HG03103 (cell line): Measurements from ENCODE around the gene TPH2.

Experiments
- ATAC-seq: cut with Tn5 transposase; IDR thresholded peaks from one replicate; pipeline ENCODE4 v1.9.1; 2021; ENCODE audit warnings: low read depth; ENCODE audit not compliant: unreplicated experiment

TPH2 gene

GRCh38 chr12:72030277-72030676 is 91.6 kb downstream of the TPH2 start:
- no peak for ATAC-seq

DNA sequence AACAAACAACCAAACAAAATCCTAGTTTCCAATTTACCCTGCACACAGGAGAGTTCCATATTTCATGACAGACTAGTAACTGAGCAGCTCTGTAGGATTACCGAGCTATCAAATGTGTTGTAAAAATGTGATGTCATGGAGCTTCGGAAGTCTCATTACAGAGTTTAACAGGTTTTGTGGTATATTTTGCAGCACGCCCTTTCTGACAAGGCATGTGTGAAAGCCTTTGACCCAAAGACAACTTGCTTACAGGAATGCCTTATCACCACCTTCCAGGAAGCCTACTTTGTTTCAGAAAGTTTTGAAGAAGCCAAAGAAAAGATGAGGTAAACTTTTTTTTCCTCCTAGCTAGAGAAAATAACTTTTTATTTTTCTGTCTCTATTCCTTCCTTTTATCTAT is 92.4 kb downstream of the TPH2 start:
- no peak for ATAC-seq

- no peak for ATAC-seq
Measured at GRCh38 chr12:72033991-72034390, 95.3 kb downstream of the TPH2 start.

GRCh38 chr12:72035625-72036024 is 97.0 kb downstream of the TPH2 start:
- ATAC-seq, result no peak

- no peak for ATAC-seq
Measured at GRCh38 chr12:72036393-72036792, 97.7 kb downstream of the TPH2 start.

- no peak for ATAC-seq
Measured at GRCh38 chr12:72037006-72037795, 98.6 kb downstream of the TPH2 start.

DNA sequence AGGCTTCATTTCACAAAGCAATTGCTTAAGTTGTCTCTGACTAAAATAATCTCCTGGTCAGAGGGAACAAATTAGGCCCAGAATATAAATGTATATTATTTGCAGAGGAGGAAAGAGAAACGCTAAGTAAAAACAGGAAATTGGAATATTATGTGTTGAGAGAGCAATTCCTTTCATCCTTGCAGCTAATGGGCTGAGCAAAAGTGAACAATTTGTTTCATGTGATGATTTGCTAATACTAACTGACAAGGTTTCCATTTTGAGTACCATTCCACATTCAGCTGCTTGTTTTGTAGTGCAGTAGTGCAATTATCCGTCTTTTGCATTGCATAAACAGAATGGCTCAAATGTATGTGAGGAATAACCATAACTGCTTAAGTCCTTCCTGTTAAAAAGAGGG is 103.2 kb downstream of the TPH2 start:
- ATAC-seq, result no peak

DNA sequence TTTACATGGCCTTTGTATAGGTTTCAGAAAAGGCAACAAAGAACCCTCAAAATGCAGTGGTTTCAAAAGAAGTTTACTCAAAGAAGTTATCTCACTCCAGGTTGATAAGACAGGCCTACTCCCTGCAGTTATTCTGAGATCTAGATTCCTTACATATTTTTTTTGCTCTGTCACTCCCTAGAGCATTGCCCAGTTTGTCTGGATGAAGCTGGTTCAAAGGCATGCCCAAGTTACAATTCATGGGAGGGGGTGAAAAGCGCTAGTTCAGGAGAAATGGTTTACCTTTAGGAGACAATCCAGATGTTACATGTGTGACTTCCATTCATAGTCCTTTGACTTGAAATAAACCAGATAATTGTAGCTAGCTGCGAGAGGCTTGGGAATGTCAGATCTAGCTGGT is 115.0 kb downstream of the TPH2 start:
- ATAC-seq, result no peak

GRCh38 chr12:72054511-72054910 is 115.9 kb downstream of the TPH2 start:
- no peak for ATAC-seq

GRCh38 chr12:72057330-72057914 is 118.8 kb downstream of the TPH2 start:
- no peak for ATAC-seq

DNA sequence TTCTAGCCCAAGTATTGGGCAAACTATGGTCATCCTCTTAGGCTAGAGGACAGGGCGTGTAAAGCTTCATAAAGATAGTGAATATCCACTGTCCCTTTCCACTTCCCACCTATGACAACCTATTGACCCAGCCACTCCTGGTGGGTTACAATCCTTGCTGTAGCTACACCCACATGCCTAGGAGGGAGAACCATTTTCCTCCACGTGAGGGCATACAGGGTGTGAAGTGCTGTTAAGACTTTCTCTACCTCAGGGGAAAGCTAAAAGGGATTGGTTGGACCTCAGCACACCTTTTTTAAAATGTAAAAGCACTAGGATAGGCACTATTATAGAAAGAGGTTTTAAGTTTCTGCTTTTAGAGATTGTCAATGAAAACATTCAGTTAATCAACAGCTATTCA is 124.4 kb downstream of the TPH2 start:
- ATAC-seq, result no peak

DNA sequence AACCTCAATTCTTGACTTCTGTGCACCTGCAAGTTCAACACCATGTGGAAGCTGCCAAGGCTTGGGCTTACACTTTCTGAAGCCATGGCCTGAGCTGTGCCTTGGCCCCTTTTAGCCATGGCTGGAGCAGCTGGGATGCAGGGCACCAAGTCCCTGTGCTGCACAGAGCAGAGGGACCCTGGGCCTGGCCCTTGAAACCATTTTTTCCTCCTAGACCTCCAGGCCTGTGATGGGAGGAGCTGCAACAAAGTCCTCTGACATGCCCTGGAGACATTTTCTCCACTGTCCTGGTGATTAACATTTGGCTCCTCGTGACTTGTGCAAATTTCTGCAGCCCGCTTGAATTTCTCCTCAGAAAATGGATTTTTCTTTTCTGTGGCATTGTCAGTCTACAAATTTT is 132.4 kb downstream of the TPH2 start:
- ATAC-seq, result no peak

GRCh38 chr12:72072592-72073212 is 134.1 kb downstream of the TPH2 start:
- no peak for ATAC-seq

GRCh38 chr12:72074065-72074464 is 135.4 kb downstream of the TPH2 start:
- ATAC-seq, result no peak

DNA sequence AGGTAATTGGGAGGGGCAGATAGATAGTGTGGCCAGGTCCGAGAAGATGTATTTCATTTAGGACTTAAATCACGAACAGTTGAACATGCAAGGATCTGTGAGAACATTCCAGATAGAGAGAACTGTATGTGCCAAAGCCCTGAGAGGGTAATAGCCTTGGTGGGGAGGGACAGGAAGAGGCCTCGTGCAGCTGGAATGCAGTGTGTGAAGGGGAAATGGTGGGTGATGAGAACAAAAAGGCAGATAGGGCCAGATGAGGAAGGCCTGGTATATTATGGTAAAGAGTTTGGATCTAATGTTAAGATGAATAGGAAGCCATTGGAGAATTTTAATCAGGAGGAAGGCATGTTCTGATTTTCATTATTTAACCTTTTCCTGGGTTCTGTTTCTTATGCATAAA is 136.3 kb downstream of the TPH2 start:
- no peak for ATAC-seq

DNA sequence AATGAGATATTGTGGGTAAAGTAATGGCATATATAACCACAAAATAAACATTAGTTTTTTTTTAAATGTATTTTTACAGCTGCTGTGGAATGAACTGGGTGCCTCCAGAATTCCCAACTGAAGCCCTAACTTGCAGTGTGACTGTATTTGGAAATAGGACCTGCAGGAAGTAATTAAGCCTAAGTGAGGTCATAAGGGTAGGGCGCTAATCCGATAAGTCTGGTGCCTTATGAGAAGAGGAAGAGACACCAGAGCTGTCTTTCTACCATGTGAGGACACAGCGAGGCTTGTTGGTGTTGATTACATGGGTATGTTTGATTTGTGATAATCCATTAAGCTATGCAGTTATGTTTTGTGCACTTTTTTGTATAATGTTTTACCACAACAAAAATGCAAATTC is 136.8 kb downstream of the TPH2 start:
- ATAC-seq, result no peak

DNA sequence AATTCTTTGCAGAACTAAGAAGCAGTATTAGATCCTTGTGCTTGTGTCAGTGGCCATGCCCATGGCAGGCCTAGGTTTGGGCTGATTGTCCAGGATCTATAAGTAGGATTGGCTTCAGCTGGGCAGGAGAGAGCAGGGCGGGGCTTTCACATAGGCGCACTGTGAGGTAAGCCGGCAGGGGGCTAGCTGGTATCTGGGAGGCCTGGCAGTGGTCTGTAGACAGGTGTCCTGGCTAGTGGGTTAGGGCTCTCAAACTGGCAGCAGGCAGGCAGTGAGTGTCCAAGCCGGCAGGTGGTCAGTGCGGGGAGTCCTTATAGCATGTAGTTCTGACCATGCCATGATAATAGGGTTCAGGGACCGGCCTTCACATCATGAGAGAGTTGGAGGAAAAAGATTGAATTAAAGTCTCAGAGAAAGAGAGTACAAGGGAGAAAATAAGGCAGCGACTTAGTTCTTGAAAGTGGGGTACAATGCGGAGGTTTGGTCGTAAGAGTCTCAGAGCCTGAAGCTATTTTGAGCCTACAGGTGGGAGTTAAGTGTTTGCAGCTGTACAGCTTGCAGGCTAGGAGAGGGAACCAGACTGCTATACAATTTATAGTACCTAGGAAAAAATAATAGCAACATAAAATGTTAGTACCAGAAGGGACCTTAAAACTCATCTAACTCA is 137.4 kb downstream of the TPH2 start:
- no peak for ATAC-seq

DNA sequence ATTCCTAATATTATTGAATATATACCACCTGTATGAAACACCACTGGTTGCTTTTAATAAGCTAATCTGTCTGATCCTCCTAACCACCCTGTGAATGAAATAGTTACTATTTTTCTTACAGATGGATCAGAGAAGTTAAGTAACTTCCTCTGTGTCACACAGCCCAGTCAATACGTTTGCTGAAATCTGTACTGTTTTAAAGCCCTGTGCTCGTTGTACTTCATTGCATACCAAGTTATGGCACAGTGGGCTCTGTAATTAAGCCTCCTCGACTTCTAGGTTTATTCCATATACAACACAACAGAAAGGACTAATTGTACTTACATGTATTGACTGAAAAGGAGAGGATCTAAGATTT is 137.9 kb downstream of the TPH2 start:
- no peak for ATAC-seq

- no peak for ATAC-seq
Measured at GRCh38 chr12:72077111-72077820, 138.6 kb downstream of the TPH2 start.

DNA sequence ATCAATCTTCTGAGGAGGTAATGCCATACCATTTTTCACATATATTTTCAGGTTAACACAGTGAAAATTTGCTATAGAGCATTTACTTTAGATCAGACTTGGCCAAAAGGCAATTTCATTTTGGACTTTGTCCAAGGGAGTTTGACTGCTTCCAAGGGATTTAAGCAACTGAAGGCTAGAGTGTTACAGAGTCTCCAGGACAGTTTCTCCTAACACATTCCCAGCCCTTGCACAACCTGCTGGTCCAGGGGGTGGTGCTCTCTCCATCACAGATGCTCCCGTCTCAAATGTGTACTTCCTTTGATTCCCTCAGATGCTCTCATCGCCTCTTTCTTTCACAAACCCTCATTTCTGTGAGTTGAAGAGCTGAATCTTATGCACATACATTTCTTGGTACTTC is 143.1 kb downstream of the TPH2 start:
- ATAC-seq, result no peak
